Neural cell (in vitro differentiated cells): ENCODE results near the gene ATP13A1. TPM values are rescaled to one million over a fixed set of nuclear protein-coding genes. Genes with fewer than 3 reads are reported as not detected.
"Not testable (repeated sequence)": the region's sequence is repeated elsewhere in the genome, so short reads cannot be mapped to it uniquely, and the experiment has no call there.

ENCODE experiments used
- H2AFZ ChIP-seq: fragments of 200-600, 300-800 bp; sonication (generic), shearing (Covaris generic); 2 replicates; pipeline ENCODE4 v1.6.0; 2014; ENCODE audit warnings: low read depth, mild to moderate bottlenecking, antibody characterized with exemption, low read length, moderate library complexity
- H3F3A ChIP-seq: fragments of 200-600 bp; shearing (Covaris generic); 2 replicates; pipeline ENCODE4 v1.6.1; 2016; ENCODE audit warnings: mild to moderate bottlenecking, moderate library complexity, mixed read lengths, antibody characterized with exemption, low read length; ENCODE audit not compliant: insufficient read depth, poor library complexity, severe bottlenecking
- H3K27ac ChIP-seq: fragments of 200-600, 300-800 bp; sonication (generic), shearing (Covaris generic); 2 replicates; pipeline ENCODE4 v1.5.1; 2014; ENCODE audit warnings: mild to moderate bottlenecking, low read length, moderate library complexity
- H3K27me3 ChIP-seq: fragments of 300-800, 200-600 bp; sonication (generic), shearing (Covaris generic); 2 replicates; pipeline ENCODE4 v1.6.0; 2014; ENCODE audit warnings: mild to moderate bottlenecking, low read depth, low read length, moderate library complexity; ENCODE audit not compliant: insufficient read depth
- H3K36me3 ChIP-seq: fragments of 300-800, 200-600 bp; sonication (generic), shearing (Covaris generic); 2 replicates; pipeline ENCODE4 v1.5.1; 2014; ENCODE audit warnings: mild to moderate bottlenecking, antibody characterized with exemption, low read length, moderate library complexity; ENCODE audit not compliant: insufficient read depth
- H3K4me2 ChIP-seq: fragments of 300-800, 200-600 bp; sonication (generic), shearing (Covaris generic); 2 replicates; pipeline ENCODE4 v1.6.0; 2014; ENCODE audit warnings: mild to moderate bottlenecking, low read length
- H3K4me3 ChIP-seq: fragments of 300-800, 200-600 bp; sonication (generic), shearing (Covaris generic); 2 replicates; pipeline ENCODE4 v1.5.1; 2014; ENCODE audit warnings: mild to moderate bottlenecking, low read length, moderate library complexity
- H3K79me2 ChIP-seq: fragments of 200-600 bp; shearing (Covaris generic); replicated peaks from 2 replicates; pipeline ENCODE4 v1.6.0; 2014; ENCODE audit warnings: mild to moderate bottlenecking, low read length, moderate library complexity; ENCODE audit not compliant: insufficient read depth
- H3K9ac ChIP-seq: fragments of 300-800, 200-600 bp; sonication (generic), shearing (Covaris generic); 2 replicates; pipeline ENCODE4 v1.6.1; 2016; ENCODE audit warnings: mild to moderate bottlenecking, low read length, mixed read lengths
- H3K9me2 ChIP-seq: fragments of 200-600 bp; shearing (Covaris generic); 2 replicates; pipeline ENCODE4 v1.6.1; 2016; ENCODE audit warnings: mild to moderate bottlenecking, low read length, mixed read lengths; ENCODE audit not compliant: insufficient read depth
- H3K9me3 ChIP-seq: fragments of 200-600, 300-800 bp; sonication (generic), shearing (Covaris generic); 2 replicates; pipeline ENCODE4 v1.6.1; 2016; ENCODE audit warnings: mild to moderate bottlenecking, mixed run types, low read length, moderate library complexity, mixed read lengths
- H4K20me1 ChIP-seq: fragments of 200-600 bp; shearing (Covaris generic); 2 replicates; pipeline ENCODE4 v1.6.1; 2016; ENCODE audit warnings: mild to moderate bottlenecking, mixed run types; ENCODE audit not compliant: insufficient read depth
- EZH2 ChIP-seq: fragments of 200-600, 300-800 bp; shearing (Covaris generic), sonication (generic); IDR thresholded peaks from 2 replicates; pipeline ENCODE4 v1.6.1; 2014; ENCODE audit warnings: antibody characterized with exemption, low read length, borderline replicate concordance, mild to moderate bottlenecking; ENCODE audit not compliant: insufficient read depth, poor library complexity, severe bottlenecking
- POLR2AphosphoS5 ChIP-seq: IDR thresholded peaks from 2 replicates; pipeline ENCODE4 v1.6.1; 2012
- RAD21 ChIP-seq: fragments of 450-650 bp; conservative IDR thresholded peaks from 2 replicates; pipeline ENCODE4 v1.6.1; 2014; ENCODE audit warnings: antibody characterized with exemption, mild to moderate bottlenecking, moderate library complexity
- SMC3 ChIP-seq: fragments of 450-650 bp; conservative IDR thresholded peaks from 2 replicates; pipeline ENCODE4 v1.6.1; 2014; ENCODE audit warnings: antibody characterized with exemption, mild to moderate bottlenecking, moderate library complexity; ENCODE audit not compliant: poor library complexity
- TAF1 ChIP-seq: IDR thresholded peaks from 2 replicates; pipeline ENCODE4 v1.6.1; 2012; ENCODE audit warnings: low read depth
- polyA plus RNA-seq: library from polyadenylated mRNA; depleted of rRNA; stranded (reverse); fragments of >200 nt; gene quantifications from 2 replicates; pipeline ENCODE4 v1.2.3, GENCODE V29; 2014
- TF ChIP-seq, protein P1 (sequence below): fragments of 450-650 bp; IDR thresholded peaks from 2 replicates; pipeline ENCODE4 v1.5.1; 2014; ENCODE audit warnings: antibody characterized with exemption, mild to moderate bottlenecking, moderate library complexity; ENCODE audit not compliant: poor library complexity, severe bottlenecking

The ATP13A1 gene
- polyA plus RNA-seq, 1 donor from 2014 or later = 63.5 TPM

DNA sequence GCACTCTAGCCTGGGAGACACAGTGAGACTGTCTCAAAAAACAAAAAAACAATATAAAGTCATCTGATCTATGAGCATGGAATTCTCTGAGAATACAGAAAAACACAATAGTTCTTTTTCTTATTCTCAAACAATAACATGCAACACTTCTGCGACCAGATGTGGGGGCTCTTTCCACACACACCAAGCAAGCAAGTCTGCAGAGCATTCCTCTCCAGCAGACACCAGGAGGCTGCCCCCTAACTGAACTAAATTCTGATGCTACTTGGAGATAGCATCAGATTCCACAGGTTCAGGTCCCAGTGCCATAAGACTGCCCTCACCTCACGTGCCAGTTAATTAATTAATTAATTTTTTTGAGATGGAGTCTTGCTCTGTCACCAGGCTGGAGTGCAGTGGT, 32.9 kb upstream of the ATP13A1 start:
- H2AFZ ChIP-seq = no peak overlapping the region
- no peaks in the 10 kb centered on the region for H3K9me3 ChIP-seq
- H3K4me3 ChIP-seq = no peak overlapping the region
- H3K4me2 ChIP-seq = no peak overlapping the region
- no peaks in the 10 kb centered on the region for H3K27me3 ChIP-seq
- no peak overlapping the region for H3K9ac ChIP-seq
- no peaks in the 10 kb centered on the region for H3K36me3 ChIP-seq
- H3K9me2 ChIP-seq = no peaks in the 10 kb centered on the region
- H3F3A ChIP-seq = no peaks in the 10 kb centered on the region
- TF ChIP-seq SMC3 (no peak), EZH2 (no peak), RAD21 (no peak), POLR2AphosphoS5 (no peak), TAF1 (no peak)
- no peaks in the 10 kb centered on the region for H3K79me2 ChIP-seq
- H4K20me1 ChIP-seq = no peaks in the 10 kb centered on the region
- H3K27ac ChIP-seq = no peak overlapping the region

DNA sequence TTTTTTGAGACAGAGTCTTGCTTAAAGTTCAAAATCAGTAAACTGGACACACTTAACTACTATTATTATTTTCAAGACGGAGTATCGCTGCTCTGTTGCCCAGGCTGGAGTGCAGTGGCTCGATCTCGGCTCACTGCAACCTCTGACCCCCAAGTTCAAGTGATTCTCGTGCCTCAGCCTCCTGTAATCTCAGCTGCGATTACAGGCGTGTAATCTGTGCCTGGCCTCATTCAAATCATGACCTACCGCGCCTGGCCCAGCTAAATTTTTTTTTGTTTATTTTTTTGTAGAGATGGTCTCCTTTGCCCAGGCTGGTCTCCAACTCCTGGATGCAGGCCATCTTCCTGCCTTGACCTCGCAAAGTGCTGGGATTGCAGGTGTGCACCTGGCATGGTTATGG, 28.2 kb upstream of the ATP13A1 start:
- H4K20me1 ChIP-seq = no peaks in the 10 kb centered on the region
- no peaks in the 10 kb centered on the region for H3K36me3 ChIP-seq
- no peak overlapping the region for H3K9ac ChIP-seq
- TF ChIP-seq, protein P1, sequence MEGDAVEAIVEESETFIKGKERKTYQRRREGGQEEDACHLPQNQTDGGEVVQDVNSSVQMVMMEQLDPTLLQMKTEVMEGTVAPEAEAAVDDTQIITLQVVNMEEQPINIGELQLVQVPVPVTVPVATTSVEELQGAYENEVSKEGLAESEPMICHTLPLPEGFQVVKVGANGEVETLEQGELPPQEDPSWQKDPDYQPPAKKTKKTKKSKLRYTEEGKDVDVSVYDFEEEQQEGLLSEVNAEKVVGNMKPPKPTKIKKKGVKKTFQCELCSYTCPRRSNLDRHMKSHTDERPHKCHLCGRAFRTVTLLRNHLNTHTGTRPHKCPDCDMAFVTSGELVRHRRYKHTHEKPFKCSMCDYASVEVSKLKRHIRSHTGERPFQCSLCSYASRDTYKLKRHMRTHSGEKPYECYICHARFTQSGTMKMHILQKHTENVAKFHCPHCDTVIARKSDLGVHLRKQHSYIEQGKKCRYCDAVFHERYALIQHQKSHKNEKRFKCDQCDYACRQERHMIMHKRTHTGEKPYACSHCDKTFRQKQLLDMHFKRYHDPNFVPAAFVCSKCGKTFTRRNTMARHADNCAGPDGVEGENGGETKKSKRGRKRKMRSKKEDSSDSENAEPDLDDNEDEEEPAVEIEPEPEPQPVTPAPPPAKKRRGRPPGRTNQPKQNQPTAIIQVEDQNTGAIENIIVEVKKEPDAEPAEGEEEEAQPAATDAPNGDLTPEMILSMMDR = no peak
- TF ChIP-seq TAF1 (no peak), EZH2 (no peak), SMC3 (no peak), POLR2AphosphoS5 (no peak)
- no peak overlapping the region for H3K4me3 ChIP-seq
- no peak overlapping the region for H3K27ac ChIP-seq
- no peak overlapping the region for H2AFZ ChIP-seq
- H3K4me2 ChIP-seq = no peak overlapping the region
- H3K9me3 ChIP-seq = no peaks in the 10 kb centered on the region
- no peaks in the 10 kb centered on the region for H3F3A ChIP-seq
- H3K79me2 ChIP-seq = no peaks in the 10 kb centered on the region
- H3K27me3 ChIP-seq = no peaks in the 10 kb centered on the region
- H3K9me2 ChIP-seq = no peaks in the 10 kb centered on the region

DNA sequence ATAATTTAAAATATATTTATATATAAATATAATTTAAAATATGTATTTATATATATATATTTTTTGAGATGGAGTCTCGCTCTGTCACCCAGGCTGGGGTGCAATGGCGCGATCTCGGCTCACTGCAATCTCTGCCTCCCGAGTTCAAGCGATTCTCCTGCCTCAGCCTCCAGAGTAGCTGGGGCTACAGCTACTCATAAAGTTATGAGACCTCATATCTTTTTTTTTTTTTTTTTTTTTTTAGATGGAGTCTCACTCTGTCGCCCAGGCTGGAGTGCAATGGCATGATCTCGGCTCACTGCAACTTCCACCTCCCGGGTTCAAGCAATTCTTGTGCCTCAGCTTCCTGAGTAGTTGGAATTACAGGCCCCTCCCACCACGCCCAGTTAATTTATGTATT, 25.5 kb upstream of the ATP13A1 start:
- not testable (repeated sequence) for H3K27me3 ChIP-seq, H3K4me3 ChIP-seq, H3F3A ChIP-seq, H4K20me1 ChIP-seq, H3K9ac ChIP-seq, H3K9me3 ChIP-seq, H3K36me3 ChIP-seq, H3K27ac ChIP-seq, H2AFZ ChIP-seq, H3K4me2 ChIP-seq, H3K79me2 ChIP-seq, H3K9me2 ChIP-seq

DNA sequence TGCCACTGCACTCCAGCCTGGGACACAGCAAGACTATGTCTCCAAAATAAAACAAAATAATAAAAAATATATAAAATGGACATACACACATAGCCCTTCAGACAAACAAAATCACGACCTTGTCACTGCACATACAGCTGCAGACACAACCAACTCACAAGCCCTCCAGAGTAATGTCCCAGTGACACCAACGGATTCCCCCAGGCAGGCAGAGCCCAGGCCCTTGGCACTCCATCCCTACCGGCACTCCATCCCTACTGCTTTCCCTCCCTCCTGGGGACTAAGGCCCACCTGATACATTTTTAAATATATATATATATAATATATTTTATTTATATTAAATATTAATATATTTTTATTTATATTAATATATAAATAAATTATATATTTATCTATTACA, 23.6 kb upstream of the ATP13A1 start:
- Histone ChIP-seq H4K20me1 (no peaks in the 10 kb centered on the region), H3K9me2 (no peaks in the 10 kb centered on the region), H3K9ac (no peak overlapping the region), H3K27ac (no peak overlapping the region), H3K4me2 (no peak overlapping the region), H3K27me3 (no peaks in the 10 kb centered on the region), H3F3A (no peaks in the 10 kb centered on the region), H3K9me3 (no peaks in the 10 kb centered on the region), H2AFZ (no peak overlapping the region), H3K36me3 (no peaks in the 10 kb centered on the region), H3K4me3 (no peak overlapping the region), H3K79me2 (no peaks in the 10 kb centered on the region)
- TF ChIP-seq POLR2AphosphoS5 (no peak), EZH2 (no peak), TAF1 (no peak)
